Neural cell (in vitro differentiated cells): Measurements from ENCODE around the gene NR5A2. TPM values are rescaled to one million over a fixed set of nuclear protein-coding genes. Genes with fewer than 3 reads are reported as not detected.

Experiments used
- polyA plus RNA-seq: library from polyadenylated mRNA; depleted of rRNA; stranded (reverse); fragments of >200 nt; gene quantifications from 2 replicates; pipeline ENCODE4 v1.2.3, GENCODE V29; 2014
- small RNA-seq, 3 experiments: library from RNA; depleted of rRNA; stranded (forward); fragments of <200 nt; gene quantifications; one replicate each; pipeline ENCODE3, GENCODE V24; 2012

Gene NR5A2
- polyA plus RNA-seq, 1 donor from 2014 or later, result not detected

Small RNA genes within 50 kb of the gene (small RNA-seq; reads per million reads assigned to genes)
- gene RNU6-570P (0 to 0.08 (median 0) reads per million in 3 experiments), gene RNU6-609P (0 reads per million in 3 experiments), gene RNU6-716P (0 reads per million in 3 experiments)
